Ramos (cell line): Measurements from ENCODE around the gene AOAH.

Experiments used
- in situ Hi-C: fragments of 300-500 bp; cut with MboI; formaldehyde crosslinking; loops from one replicate; pipeline ENCODE4 v1.14.3; 2022; ENCODE audit warnings: low sequenced_read_pairs; ENCODE audit not compliant: unreplicated experiment

AOAH gene

DNA sequence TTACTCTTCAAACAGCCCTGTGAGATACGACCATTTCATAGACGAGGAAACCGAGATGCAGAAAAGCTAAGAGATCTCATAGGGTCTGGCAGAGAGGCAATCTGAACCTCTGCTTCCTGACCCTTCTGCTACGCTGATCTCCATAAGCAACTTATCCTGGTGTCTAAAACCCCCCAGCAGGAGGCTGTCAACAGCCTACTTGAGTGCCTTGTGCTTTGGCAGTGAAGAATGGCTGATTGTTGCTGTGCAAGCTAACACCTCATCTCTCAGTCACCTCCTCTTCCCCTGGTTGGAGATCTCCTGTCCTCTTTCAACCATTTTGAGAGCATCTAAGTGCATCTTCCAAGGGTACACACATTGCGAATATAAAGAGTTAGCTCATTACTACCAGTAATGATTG is 86.2 kb downstream of the AOAH start:
- in situ Hi-C loops = no loop called here

DNA sequence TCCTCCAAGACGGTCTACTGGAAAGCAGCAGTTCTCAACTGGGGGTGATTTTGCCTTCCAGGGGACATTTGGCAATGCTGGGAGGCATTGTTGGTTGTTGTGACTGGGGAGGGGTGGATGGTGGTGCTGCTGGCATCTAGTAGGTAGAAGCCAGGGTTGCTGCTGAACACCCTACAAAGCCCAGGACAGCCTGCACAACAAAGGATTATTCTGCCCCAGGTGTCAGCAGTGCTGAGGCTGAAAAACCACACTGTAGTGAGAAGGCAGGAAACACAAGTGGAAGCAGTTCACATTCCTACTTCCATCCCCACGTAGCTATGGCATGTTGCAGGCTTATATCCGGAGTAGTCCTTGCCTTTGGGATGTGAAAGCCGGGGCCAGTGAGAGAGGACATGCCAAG is 86.9 kb downstream of the AOAH start:
- in situ Hi-C loops = no loop called here

DNA sequence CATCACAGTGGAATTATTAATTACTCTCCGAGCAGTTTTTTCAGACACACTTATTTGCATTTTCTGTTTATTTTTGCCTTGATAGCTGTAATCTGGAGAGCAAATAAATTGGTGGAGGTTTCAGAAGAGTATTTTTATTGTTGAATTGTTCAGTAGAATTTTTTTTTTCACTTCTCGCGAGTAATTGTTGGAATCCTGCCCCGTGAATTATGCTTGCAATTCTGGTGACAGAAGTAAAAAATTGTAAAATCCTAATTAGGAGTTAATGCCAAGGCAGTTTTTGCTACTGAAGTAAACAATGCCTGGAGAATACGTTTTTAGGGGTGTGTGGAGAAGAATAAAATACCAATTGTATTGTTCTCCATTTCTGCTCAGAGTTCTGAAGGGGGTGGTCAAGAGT is 88.2 kb downstream of the AOAH start:
- in situ Hi-C loops = no loop called here

DNA sequence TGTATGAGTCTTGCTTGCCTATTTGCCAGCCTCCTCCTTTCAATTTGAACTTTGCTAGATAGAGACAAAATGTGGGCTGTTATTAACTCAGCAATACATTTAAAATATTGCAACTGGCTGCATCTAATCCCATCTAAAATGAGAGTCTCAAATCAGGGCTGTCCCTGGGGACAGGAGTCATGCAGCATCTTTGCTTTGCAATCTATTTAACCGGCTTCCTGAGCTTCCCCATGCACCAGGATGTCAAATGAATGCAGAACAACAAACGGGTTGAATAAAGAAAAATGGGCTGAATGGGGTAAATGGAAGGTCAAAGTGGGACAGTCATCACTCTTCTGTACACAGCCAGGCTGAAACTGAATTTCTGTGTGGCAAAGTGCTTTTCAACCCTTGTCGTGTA is 89.2 kb downstream of the AOAH start:
- in situ Hi-C loops = no loop called here

DNA sequence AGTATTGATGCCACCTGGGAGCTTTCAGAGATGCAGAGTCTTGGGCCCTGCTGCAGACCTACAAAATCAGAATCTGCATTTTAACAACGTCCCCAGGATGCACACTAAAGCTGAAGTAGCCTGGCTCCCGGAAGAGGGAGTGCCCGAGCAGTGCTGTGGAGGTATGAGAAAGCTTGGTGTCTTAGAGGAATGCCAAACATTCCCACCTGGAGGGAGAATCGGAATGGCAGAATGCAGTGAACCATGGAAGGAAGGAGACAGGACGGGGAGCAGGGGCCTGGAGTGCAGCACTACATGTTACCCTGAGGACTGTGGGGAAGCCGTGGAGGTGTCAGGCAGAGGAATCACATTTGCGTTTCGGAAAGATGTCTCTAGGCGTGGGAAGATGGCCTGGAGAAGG is 90.9 kb downstream of the AOAH start:
- in situ Hi-C loops = no loop called here

DNA sequence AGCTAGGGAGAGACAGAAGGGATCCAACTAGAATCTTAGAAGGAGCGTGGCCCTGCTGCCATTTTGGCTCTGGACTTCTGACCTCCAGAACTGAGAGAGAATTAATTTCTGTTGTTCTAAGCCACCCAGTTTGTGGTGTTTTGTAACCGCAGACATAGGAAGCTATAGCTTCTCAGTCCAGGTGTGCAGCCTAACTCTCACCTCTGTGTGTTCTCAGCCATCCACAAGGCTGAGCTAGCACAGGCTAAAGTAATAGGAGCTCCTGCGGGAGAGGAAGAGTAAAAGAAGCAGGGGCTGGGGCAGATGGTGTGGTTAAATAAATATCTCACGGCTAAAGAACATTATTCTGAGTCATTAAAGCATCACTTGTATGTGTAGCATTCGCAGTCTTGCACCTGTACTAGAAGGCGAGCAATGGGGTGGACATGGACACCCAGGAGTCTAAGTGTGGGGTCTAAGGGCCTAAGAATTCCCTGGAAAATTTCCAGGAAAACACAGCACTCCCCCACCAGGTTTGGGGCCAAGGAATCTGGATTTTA is 94.1 kb downstream of the AOAH start:
- in situ Hi-C loops = no loop called here

DNA sequence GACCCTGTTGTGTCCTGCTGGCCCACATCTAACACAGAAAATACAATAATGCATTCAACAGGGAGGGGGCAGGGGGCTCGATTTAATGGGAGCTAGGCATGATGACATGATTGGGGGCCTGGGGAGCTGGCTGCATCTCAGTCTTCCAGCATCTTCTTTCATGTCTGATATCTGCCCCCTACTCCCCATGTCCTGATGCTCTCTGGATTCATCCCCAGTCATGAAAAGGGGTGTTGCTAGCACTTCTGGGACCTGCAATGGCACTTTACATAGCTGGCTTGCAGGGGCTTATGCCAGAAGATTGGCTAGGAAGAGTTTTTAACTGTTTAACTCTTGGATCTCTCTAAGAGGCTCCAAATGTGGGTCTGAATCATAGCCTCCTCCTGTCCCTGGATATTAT is 94.9 kb downstream of the AOAH start:
- in situ Hi-C loops = no loop called here

DNA sequence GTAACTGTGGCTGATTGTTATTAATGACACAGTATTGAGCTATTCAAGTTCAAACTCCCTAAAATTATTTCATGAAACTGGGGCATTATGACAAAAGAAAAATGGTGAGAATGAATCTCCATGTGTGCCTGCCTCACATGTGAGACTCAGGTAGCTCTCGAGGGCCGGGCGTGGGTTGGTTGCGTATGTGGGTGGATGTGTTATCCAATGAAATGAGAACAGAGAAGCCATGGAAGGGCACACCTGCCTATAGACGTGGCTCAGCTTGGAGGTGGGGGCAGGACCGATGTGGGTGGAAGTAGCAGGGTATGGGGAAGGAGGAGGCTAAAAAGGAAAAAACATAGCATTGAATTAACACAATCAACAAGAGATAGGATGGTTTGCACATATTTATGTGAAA is 96.5 kb downstream of the AOAH start:
- in situ Hi-C loops = no loop called here

DNA sequence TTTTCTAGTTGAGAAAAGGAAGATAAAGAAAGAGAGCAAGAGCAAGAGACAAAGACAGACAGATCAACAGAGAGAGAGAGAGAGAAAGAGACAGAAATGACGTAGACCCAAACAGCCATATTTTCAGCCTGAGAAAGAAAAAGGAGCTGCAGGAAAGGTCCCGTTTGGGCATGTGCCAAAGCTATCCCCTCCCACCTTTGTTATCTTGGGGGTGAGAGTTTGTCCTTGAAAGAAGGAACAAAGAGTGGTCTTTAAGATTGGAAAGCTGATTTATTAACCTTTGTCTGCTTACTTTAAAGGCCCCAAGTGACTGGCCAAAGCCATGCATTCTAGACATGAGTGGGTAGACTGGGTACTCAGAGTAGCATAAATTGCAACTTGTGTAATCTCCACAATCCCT is 98.2 kb downstream of the AOAH start:
- in situ Hi-C loops = no loop called here

DNA sequence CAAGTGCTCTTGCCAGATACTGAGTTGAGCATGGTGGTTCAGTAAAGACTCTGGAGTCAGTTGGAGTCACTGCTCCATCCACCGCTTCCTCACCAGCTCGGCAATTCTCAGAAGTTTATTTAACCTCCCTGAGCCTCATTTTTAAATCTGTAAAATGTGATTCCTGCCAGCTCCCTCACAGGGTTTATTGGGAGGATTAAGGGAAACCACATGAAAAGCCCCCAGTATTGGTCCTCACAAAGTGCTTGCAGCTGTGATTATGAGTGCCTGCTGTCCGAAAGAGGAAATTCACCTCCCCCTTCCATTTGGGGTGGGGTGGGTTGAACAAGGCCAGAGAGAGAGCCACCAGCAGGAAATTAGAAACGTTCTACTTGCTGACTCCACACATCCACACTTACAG is 99.0 kb downstream of the AOAH start:
- in situ Hi-C loops = no loop called here

DNA sequence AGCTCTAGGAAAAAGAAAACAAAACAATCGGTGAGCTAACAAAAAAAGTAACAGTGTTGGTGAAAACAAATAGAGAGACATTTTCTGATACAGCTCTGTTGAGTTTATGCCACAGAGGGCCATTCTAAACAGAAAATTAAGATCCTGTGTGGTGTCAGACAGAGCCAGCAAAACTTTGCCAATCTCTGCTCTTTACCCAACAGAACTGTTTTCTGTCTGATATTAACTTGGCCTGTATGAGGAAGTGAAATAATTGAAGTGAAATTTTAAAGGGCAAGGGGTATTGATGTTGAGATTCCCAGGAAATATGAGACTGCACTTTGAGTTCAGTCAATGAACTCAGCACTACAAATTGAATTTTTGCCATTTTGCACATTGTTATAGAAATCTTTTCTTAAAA is 101.0 kb downstream of the AOAH start:
- in situ Hi-C loops = no loop called here

DNA sequence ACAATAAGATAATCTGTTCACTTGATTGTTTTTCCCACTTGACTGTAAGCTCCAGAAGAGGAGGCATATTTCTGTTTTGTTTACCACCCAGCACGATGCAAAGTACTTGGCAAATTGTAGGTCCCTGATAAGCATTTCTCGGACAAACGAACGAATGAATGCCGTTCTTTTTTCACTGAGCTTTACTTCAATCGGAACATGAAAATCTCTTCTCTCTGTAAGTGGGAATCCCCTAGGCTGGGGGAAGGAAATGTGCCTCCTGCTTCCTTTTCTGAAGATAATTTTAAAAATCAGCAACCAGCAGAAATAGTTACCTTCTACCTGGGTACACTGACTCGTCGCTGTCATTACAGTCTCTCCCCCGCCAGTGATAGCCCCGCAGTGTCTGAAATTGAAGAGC is 102.9 kb downstream of the AOAH start:
- in situ Hi-C loops = no loop called here

DNA sequence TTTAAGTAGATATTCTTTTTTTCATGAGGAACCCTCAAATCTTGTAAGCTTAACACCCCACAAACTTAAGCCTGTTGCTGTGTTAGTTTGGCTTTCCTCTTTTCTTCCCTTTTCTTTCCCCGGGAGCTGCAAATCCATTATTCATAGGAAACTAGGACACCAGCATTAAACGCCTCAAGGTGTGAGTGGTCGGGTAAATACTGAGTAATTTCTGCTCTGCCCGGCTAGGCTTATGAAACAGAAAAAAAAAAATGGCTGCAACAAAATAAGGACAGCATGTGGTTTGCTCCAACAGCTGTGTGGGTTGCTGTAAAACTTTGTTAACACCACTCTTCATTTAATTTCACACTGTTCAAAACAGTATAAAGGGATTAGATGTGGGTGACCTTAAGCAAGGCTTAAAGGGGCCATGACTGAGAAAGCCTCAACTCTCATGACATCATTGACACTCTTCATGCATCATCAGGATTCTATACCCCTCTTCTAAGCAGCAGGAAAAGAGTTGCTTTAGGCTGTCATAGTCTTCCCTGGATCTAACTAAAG is 104.1 kb downstream of the AOAH start:
- in situ Hi-C loops = no loop called here

DNA sequence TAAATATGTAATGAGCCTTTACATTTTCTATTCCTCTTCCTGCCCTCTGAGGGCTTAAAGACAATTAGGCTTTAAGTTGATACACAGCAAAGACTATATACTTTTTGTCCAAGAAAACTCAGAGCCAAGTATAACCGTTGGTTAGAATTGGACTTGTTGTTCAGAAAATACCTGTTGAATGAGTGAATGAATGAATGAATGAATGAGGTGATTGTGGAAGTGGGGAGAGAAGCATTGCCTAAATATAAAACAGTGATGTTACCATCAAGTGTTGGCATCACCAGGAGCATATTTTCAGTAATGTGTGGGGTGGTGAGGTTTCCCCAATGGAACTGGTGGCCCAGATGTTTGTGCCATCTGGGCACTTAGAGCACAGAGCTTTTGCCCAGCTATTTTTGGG is 106.9 kb downstream of the AOAH start:
- in situ Hi-C loops = no loop called here

DNA sequence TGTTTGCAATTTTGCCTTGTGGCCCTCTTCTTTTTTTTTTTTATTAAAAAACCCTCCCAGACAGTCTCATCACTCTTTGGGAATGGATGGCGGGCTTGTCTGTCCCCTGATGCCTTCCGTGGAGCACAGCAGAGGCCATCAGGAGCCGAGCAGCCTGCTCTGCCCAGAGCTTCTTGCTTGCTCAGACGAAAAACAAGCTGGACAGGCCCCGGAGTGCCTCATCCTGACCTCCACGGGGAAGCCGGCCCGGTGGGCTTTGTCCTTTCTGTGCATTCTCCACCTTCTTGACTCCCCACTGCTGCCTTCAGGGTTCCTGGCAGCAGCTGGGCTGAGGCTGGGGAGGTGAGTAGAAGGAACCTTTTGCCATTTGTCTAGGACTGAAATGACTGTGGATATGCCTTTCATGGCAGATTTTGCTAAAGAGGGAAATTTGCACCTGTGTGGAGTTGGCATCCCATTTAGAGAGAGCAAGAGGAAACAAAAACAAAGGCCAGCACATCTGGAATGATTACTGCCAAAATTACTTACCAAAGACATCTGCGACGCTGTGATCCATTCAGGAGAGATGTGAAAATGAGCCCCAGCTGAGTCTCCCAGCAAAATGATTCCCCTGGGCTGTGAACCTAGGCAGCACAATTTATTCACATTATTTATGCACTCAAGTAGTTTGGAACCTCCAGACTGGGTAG is 108.3 kb downstream of the AOAH start:
- in situ Hi-C loops = no loop called here

DNA sequence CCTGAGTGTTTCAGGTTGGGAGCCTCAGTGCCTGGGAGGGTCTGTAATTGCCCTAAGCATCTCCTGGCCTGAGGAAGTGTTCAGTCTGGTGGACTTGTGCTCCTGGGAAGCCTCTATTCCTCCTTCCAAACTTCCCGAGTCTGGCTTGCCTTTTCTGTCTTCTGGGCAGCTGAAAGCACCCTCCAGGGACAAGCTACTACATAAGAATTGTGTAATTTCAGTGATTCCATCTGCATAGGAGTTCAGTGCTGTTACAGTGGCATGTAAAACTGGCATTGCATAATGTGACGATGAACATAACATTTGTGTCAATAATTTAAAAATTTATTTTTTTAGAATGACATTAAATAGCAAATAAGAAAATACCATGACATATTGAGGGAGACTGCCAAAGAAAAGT is 109.3 kb downstream of the AOAH start:
- in situ Hi-C loops = no loop called here

DNA sequence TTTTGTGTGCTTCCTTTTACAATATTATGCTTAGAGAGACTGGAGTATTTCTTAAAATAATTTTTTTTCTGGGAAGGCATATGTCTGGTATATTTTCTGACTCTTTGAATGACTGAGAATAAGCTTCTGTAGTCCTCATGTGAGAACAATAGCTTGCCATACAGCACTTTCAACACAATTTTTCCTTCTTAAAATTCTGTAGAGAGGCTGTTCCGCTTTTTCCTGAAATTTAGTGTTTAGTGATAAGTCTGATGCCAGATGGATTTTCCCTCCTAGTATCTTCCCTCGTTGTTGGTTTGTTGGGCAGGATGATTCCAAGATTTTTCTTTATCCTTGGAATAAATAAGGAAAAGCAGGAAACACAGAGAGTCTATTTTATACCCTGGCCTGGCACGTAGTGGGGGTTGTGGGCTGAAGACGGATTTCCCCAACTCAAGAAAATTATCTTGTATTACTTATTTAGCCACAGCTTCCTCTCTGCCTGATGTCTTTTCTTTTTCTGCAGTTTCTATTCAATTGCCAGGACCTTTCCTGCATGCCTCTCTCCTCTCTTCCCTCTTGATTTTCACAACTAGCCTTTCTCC is 111.2 kb downstream of the AOAH start:
- in situ Hi-C loops = no loop called here

DNA sequence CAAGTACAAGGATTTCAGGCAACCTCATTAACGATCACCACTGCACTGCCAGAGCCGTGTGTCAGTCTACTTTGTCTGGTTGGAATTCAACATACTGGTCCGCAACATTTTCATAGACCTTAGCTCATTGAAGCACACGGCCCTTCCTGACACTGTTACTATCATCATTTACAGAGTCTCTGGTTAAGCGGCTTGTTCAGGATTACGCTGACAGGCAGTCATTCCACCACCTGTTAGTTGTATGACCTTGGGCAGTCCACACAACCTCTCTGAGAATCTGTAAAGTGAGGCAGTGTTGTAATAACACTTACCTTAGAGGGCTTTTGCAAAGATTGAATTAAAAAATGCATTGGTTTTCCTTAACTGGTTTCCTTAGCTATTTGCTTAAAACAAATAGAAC is 112.6 kb downstream of the AOAH start:
- in situ Hi-C loops = no loop called here

DNA sequence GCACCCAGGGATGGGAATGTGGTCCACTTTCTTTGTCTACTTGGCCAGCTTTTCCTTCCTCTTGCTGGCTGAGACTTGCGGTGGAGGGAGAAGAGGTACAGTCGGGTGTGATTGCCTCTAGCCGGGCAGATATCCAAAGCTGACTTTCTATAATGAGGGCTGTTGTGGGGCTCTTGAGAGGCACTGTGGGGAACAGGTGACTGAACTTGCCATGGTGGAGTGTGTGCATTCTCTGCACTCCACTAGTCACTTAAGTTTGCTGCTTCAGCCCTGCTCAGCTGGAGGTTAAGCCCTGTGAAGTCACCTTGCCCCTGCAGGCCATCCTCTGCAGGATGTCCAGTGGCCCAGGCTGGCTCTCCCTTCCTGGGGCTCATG is 116.6 kb downstream of the AOAH start:
- in situ Hi-C loops = no loop called here

DNA sequence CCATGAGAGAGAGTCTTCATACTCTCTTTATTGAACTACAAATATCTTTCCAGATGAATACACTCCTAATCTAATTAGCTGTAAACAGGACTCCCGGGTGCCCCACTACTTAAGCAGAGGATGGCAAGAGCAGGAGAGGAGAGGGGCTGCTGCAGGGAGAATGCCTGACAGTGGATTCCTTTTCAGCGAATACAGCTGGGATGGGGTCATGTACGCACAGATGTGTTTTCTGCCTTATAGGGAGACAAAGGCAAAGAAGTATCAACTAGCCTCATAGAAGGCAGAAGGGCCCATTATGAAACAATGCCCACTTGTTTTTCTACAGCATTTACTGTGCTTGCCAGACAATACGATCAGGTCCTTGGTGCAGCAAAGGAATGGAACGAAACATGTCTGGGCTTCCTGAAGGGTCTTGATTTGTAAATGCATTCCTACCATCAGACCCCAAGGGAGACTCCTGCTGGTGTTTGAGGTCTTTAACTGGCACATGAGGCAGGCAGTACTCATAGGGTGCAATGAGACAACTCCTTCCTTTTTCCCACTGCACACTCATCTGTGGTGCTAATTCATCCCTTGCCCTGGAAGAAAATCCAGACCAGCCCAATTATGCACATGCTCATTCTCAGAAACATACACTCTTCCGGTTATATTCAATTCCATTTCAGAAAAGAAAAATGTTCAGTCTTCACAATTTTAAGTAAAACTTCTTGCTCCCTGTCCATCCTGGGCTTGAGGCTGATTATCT is 117.1 kb downstream of the AOAH start:
- in situ Hi-C loops = no loop called here
